Endothelial cell of umbilical vein (primary cell): ENCODE measurements around the gene NOXRED1. TPM values are rescaled to one million over a fixed set of nuclear protein-coding genes. Genes with fewer than 3 reads are reported as not detected.
"Not testable (repeated sequence)": the region's sequence is repeated elsewhere in the genome, so short reads cannot be mapped to it uniquely, and the experiment has no call there.

ENCODE experiments used
- BruUV-seq: library from RNA; stranded (reverse); fragments of 400-500 nt; replicated peaks from 2 replicates; lab custom pipeline; 2021; lab: Mats Ljungman, UMichigan
- CTCF ChIA-PET: fragments of 300-600, 350-600 bp; sonication (Branson Sonifier 250); formaldehyde crosslinking; loops from one replicate; lab custom pipeline; 2021; ENCODE audit warnings: antibody characterized with exemption, inconsistent platforms; lab: Charles Lee
- POLR2A ChIA-PET: fragments of 300-600, 350-600 bp; sonication (Branson Sonifier 250); formaldehyde crosslinking; loops from one replicate; lab custom pipeline; 2021; ENCODE audit warnings: antibody characterized with exemption, inconsistent platforms; lab: Charles Lee
- DNase-seq: peaks from one replicate; pipeline ENCODE4 v3.0.0-alpha.2; 2011; ENCODE audit warnings: low read depth, low spot score
- FAIRE-seq: peaks from 2 replicates; lab custom pipeline; 2011; peaks lifted over from hg19 to GRCh38; lab: Jason Lieb, UNC
- H2AFZ ChIP-seq: 2 replicates; pipeline ENCODE4 v1.6.0; 2012; ENCODE audit warnings: low read depth, low read length, control low read depth, inconsistent platforms
- H3K27ac ChIP-seq: 2 replicates; pipeline ENCODE4 v1.5.1; 2011; ENCODE audit warnings: low read depth, mild to moderate bottlenecking, control low read depth, low read length, moderate library complexity; ENCODE audit not compliant: insufficient read depth
- H3K27me3 ChIP-seq, 2 experiments: 2 replicates each; pipeline versions ENCODE4 v1.6.0 to v1.6.1; 2011; ENCODE audit warnings: low read length in 2 of 2, mixed read lengths in 1 of 2; ENCODE audit not compliant: control insufficient read depth in 2 of 2, insufficient read depth in 2 of 2
- H3K36me3 ChIP-seq, 2 experiments: 2 replicates in 1 of 2; 3 replicates in 1 of 2; pipeline ENCODE4 v1.5.1; 2011; ENCODE audit warnings: low read length in 2 of 2, mild to moderate bottlenecking in 1 of 2, moderate library complexity in 1 of 2; ENCODE audit not compliant: control insufficient read depth in 2 of 2, insufficient read depth in 2 of 2; ENCODE audit errors: extremely low read depth in 1 of 2
- H3K4me1 ChIP-seq: 3 replicates; pipeline ENCODE4 v1.5.1; 2011; ENCODE audit warnings: mild to moderate bottlenecking, low read length; ENCODE audit not compliant: control insufficient read depth, insufficient read depth; ENCODE audit errors: extremely low read depth
- H3K4me2 ChIP-seq: 2 replicates; pipeline ENCODE4 v1.6.1; 2011; ENCODE audit warnings: low read length, control low read depth, mixed read lengths; ENCODE audit not compliant: insufficient read depth
- H3K4me3 ChIP-seq, 3 experiments: fragments of 200-600 bp in 1 of 3; sonication (generic), shearing (Covaris generic) in 1 of 3; replicated peaks in 1 of 3; 2 replicates each; pipeline ENCODE4 v1.5.1; 2011 to 2016; ENCODE audit warnings: control low read depth in 3 of 3, low read length in 3 of 3, mild to moderate bottlenecking in 2 of 3, inconsistent platforms in 1 of 3, low read depth in 1 of 3, moderate library complexity in 1 of 3; ENCODE audit not compliant: insufficient read depth in 1 of 3
- H3K79me2 ChIP-seq: 2 replicates; pipeline ENCODE4 v1.6.0; 2012; ENCODE audit warnings: low read length, inconsistent platforms; ENCODE audit not compliant: control insufficient read depth, insufficient read depth
- H3K9ac ChIP-seq: replicated peaks from 2 replicates; pipeline ENCODE3; 2011; ENCODE audit warnings: low read length, control low read depth; ENCODE audit not compliant: insufficient read depth; ENCODE audit errors: extremely low read depth
- H3K9me1 ChIP-seq: replicated peaks from 3 replicates; pipeline ENCODE4 v1.6.0; 2011; ENCODE audit warnings: mild to moderate bottlenecking, low read length; ENCODE audit not compliant: control insufficient read depth, insufficient read depth; ENCODE audit errors: extremely low read depth
- H3K9me3 ChIP-seq: replicated peaks from 2 replicates; pipeline ENCODE4 v1.5.1; 2012; ENCODE audit warnings: low read length, inconsistent platforms; ENCODE audit not compliant: control insufficient read depth, insufficient read depth
- H4K20me1 ChIP-seq: replicated peaks from 2 replicates; pipeline ENCODE3; 2011; ENCODE audit warnings: mild to moderate bottlenecking, low read length; ENCODE audit not compliant: control insufficient read depth, insufficient read depth; ENCODE audit errors: extremely low read depth
- CTCF ChIP-seq, 2 donors: IDR thresholded peaks; 1 replicate in 1 of 2; 2 replicates in 1 of 2; pipeline ENCODE4 v1.5.1; 2011; ENCODE audit warnings: low read length in 2 of 2, mild to moderate bottlenecking in 2 of 2, moderate library complexity in 2 of 2, control low read depth in 1 of 2, inconsistent platforms in 1 of 2, low read depth in 1 of 2; ENCODE audit not compliant: insufficient read depth in 1 of 2; ENCODE audit errors: extremely low read depth in 1 of 2
- EZH2 ChIP-seq: IDR thresholded peaks from 2 replicates; pipeline ENCODE4 v1.6.1; 2012; ENCODE audit warnings: borderline replicate concordance, low read depth, mild to moderate bottlenecking, moderate library complexity, low read length, inconsistent platforms; ENCODE audit not compliant: severe bottlenecking
- FOS ChIP-seq: IDR thresholded peaks from 2 replicates; pipeline ENCODE4 v1.6.1; 2011; ENCODE audit warnings: mild to moderate bottlenecking, low read length, moderate library complexity, borderline replicate concordance; ENCODE audit not compliant: insufficient read depth
- GATA2 ChIP-seq: IDR thresholded peaks from 2 replicates; pipeline ENCODE4 v1.7.0; 2011; ENCODE audit warnings: low read depth, mild to moderate bottlenecking, moderate library complexity, mixed read lengths, low read length; ENCODE audit not compliant: insufficient read length, insufficient read depth
- JUN ChIP-seq: IDR thresholded peaks from 2 replicates; pipeline ENCODE4 v1.6.1; 2011; ENCODE audit warnings: borderline replicate concordance, low read depth; ENCODE audit not compliant: insufficient read length, insufficient read depth
- MAX ChIP-seq: IDR thresholded peaks from 2 replicates; pipeline ENCODE4 v1.6.1; 2011; ENCODE audit not compliant: insufficient read depth, insufficient read length
- MYC ChIP-seq: IDR thresholded peaks from one replicate; pipeline ENCODE4 v1.6.1; 2011; ENCODE audit warnings: mild to moderate bottlenecking, low read depth, low read length
- POLR2A ChIP-seq: IDR thresholded peaks from 2 replicates; pipeline ENCODE4 v1.6.1; 2012; ENCODE audit warnings: low read depth, mild to moderate bottlenecking, control low read depth, low read length
- POLR2AphosphoS5 ChIP-seq: IDR thresholded peaks from 2 replicates; pipeline ENCODE4 v1.6.1; 2012; ENCODE audit warnings: low read depth, mild to moderate bottlenecking, control low read depth, low read length, moderate library complexity; ENCODE audit not compliant: insufficient read depth
- dilution Hi-C: fragments of 300-500 bp; cut with MboI; formaldehyde crosslinking; loops from one replicate; pipeline ENCODE4 v1.15.0; 2019; ENCODE audit warnings: low sequenced_read_pairs; ENCODE audit not compliant: extremely low pct_ligation_motif_present
- intact Hi-C: fragments of 100-400 bp; cut with micrococcal nuclease; formaldehyde crosslinking; loops from one replicate; pipeline ENCODE4 v1.10.0; 2022
- polyA plus RNA-seq, 4 experiments: library from polyadenylated mRNA; depleted of rRNA in 3 of 4; stranded (reverse) in 3 of 4; unstranded in 1 of 4; fragments of >200 nt; gene quantifications; 2 replicates each; pipeline versions ENCODE4 v1.2.1 to v1.2.3, GENCODE V29; 2011 to 2012; ENCODE audit warnings: missing spikeins in 1 of 4
- total RNA-seq: library from RNA; stranded (reverse); gene quantifications from 2 replicates; pipeline ENCODE4 v1.2.3, GENCODE V29; 2021

Gene NOXRED1
- total and polyA plus RNA-seq, 2 donors (not counting 3 experiments of a cell fraction or from before 2014, with no cell fraction given): 0.15 to 0.33 TPM

- no peak overlapping the region for H3K4me3 ChIP-seq
- ChIA-PET POLR2A (no interaction called here), CTCF (no interaction called here)
- H3K9ac ChIP-seq: no peak overlapping the region
- no peak for FAIRE-seq
- H3K9me3 ChIP-seq: no peaks in the 10 kb centered on the region
- no peak for DNase-seq
- H3K4me1 ChIP-seq: no peaks in the 10 kb centered on the region
- H3K36me3 ChIP-seq: no peaks in the 10 kb centered on the region
- no peak overlapping the region for H2AFZ ChIP-seq
- H3K27me3 ChIP-seq: no peaks in the 10 kb centered on the region
- H3K79me2 ChIP-seq: no peaks in the 10 kb centered on the region
- intact Hi-C loops (no loop called here), dilution Hi-C loops (no loop called here)
- H3K9me1 ChIP-seq: no peaks in the 10 kb centered on the region
- no peak overlapping the region for H3K27ac ChIP-seq
- H3K4me2 ChIP-seq: no peak overlapping the region
- no TSS peak for BruUV-seq
- H4K20me1 ChIP-seq: no peaks in the 10 kb centered on the region
- TF ChIP-seq CTCF (IDR thresholded peaks at IDR 0.05; ENCODE audit: extremely low read depth in 1 of 2, insufficient read depth in 1 of 2, low read depth in 1 of 2, low read length in 2 of 2): no peak
- TF ChIP-seq POLR2A: no peak
- TF ChIP-seq POLR2AphosphoS5: no peak
- no peak for TF ChIP-seq GATA2
- TF ChIP-seq MYC: no peak
- no peak for TF ChIP-seq JUN
- TF ChIP-seq EZH2: no peak
- TF ChIP-seq FOS: no peak
- no peak for TF ChIP-seq MAX
Observed at GRCh38 chr14:77416836-77417235, 6.5 kb downstream of the NOXRED1 start.

- intact Hi-C loops: not testable (repeated sequence)
Observed at GRCh38 chr14:77416098-77416497, 7.2 kb downstream of the NOXRED1 start.

GRCh38 chr14:77415403-77416030, 7.8 kb downstream of the NOXRED1 start:
- H3K79me2 ChIP-seq, CTCF ChIA-PET, BruUV-seq, H3K9me1 ChIP-seq, intact Hi-C loops, H3K9me3 ChIP-seq, dilution Hi-C loops, H3K4me3 ChIP-seq, H3K4me2 ChIP-seq, H3K27me3 ChIP-seq, FAIRE-seq, H3K27ac ChIP-seq, DNase-seq, POLR2A ChIA-PET, H3K36me3 ChIP-seq, H2AFZ ChIP-seq, H3K4me1 ChIP-seq, H3K9ac ChIP-seq, H4K20me1 ChIP-seq: not testable (repeated sequence)

More at GRCh38 chr14:77416098-77416497, 7.2 kb downstream of the NOXRED1 start:
- CTCF ChIA-PET, H3K27ac ChIP-seq, H3K4me3 ChIP-seq, H2AFZ ChIP-seq, H3K9me3 ChIP-seq, dilution Hi-C loops, DNase-seq, H3K9me1 ChIP-seq, H3K27me3 ChIP-seq, POLR2A ChIA-PET, H3K36me3 ChIP-seq, H4K20me1 ChIP-seq, H3K9ac ChIP-seq, FAIRE-seq, BruUV-seq, H3K4me2 ChIP-seq, H3K4me1 ChIP-seq, H3K79me2 ChIP-seq: not testable (repeated sequence)
